Motor neuron (in vitro differentiated cells): ENCODE results near the gene B3GNT2. TPM values are rescaled to one million over a fixed set of nuclear protein-coding genes. Genes with fewer than 3 reads are reported as not detected.

Experiments
- ATAC-seq, 8 experiments: fragments of 200-7000 bp; cut with Tn5 transposase; replicated peaks in 6 of 8; 2 replicates each; pipeline ENCODE4 v1.8.0; 2021; ENCODE audit warnings: mild to moderate bottlenecking in 8 of 8, moderate library complexity in 8 of 8
- H3K27ac ChIP-seq, 2 donors: fragments of 250-450 bp; sonication (Bioruptor Pico); 2 replicates each; pipeline ENCODE4 v1.9.0; 2021; ENCODE audit warnings: antibody characterized with exemption in 2 of 2, mild to moderate bottlenecking in 2 of 2, moderate library complexity in 1 of 2
- H3K4me1 ChIP-seq, 2 donors: fragments of 250-450 bp; sonication (Bioruptor Pico); replicated peaks in 1 of 2; 2 replicates each; pipeline ENCODE4 v1.6.1; 2021; ENCODE audit warnings: antibody characterized with exemption in 2 of 2, mild to moderate bottlenecking in 2 of 2, moderate library complexity in 1 of 2
- H3K4me3 ChIP-seq, 5 donors: fragments of 250-450 bp; sonication (Bioruptor Pico); 2 replicates each; pipeline ENCODE4 v1.9.0; 2021; ENCODE audit warnings: antibody characterized with exemption in 5 of 5, mild to moderate bottlenecking in 5 of 5, moderate library complexity in 4 of 5
- WGBS, 10 experiments: fragments of 450-650 bp; shearing (Covaris generic); methylation state at CpG; one replicate each; pipeline ENCODE4 v1.0.0; 2022; 5-methylcytosine and 5-hydroxymethylcytosine counted together
- in situ Hi-C, 9 experiments: fragments of 400-800 bp; cut with MboI; loops; one replicate each; pipeline ENCODE4 v1.15.0; 2021; ENCODE audit warnings: low sequenced_read_pairs in 9 of 9, low pct_unique_long_range_greater_than_20kb in 2 of 9; ENCODE audit not compliant: unreplicated experiment in 9 of 9
- total RNA-seq, 8 experiments: library from RNA; unstranded; fragments of 300-600 nt; gene quantifications; 2 replicates each; pipeline versions ENCODE4 v1.2.3 to v1.2.4, GENCODE V29; 2022

Gene B3GNT2
- total RNA-seq, 8 experiments from 2014 or later: 3.0 to 16.6 (median 4.9) TPM

GRCh38 chr2:62216616-62217015, 20.7 kb downstream of the B3GNT2 start:
- no peak overlapping the region for H3K27ac ChIP-seq
- ATAC-seq: peak in 1 of 8 experiments; percentile 20
- H3K4me1 ChIP-seq: no peaks in the 10 kb centered on the region
- in situ Hi-C loops: no loop called here
- 28 to 100% (median 87%) methylated on average over 1 to 7 of the region's 8 CpGs; no CpG with 5 or more reads in 4 of the 10 experiments for WGBS, 10 experiments
- H3K4me3 ChIP-seq: no peak overlapping the region

- in situ Hi-C loops: no loop called here
- Histone ChIP-seq H3K4me3 (no peak overlapping the region), H3K4me1 (no peaks in the 10 kb centered on the region), H3K27ac (no peak overlapping the region)
- WGBS, 10 experiments: 60 to 97% (median 75%) methylated on average over 1 to 7 of the region's 10 CpGs; no CpG with 5 or more reads in 6 of the 10 experiments
- ATAC-seq: no peak
Measured at GRCh38 chr2:62217421-62217820, 21.5 kb downstream of the B3GNT2 start.

GRCh38 chr2:62217970-62218369, 22.1 kb downstream of the B3GNT2 start:
- Histone ChIP-seq H3K4me1 (no peaks in the 10 kb centered on the region), H3K4me3 (no peak overlapping the region), H3K27ac (no peak overlapping the region)
- in situ Hi-C loops: no loop called here
- ATAC-seq: no peak
- 83 to 100% (median 96%) methylated on average over 2 to 5 of the region's 5 CpGs; no CpG with 5 or more reads in 1 of the 10 experiments for WGBS, 10 experiments

GRCh38 chr2:62219407-62220159, 23.7 kb downstream of the B3GNT2 start:
- in situ Hi-C loops: no loop called here
- H3K4me3 ChIP-seq: no peak overlapping the region
- no peak overlapping the region for H3K27ac ChIP-seq
- no peaks in the 10 kb centered on the region for H3K4me1 ChIP-seq
- WGBS, 10 experiments: 60 to 100% (median 98%) methylated on average over 1 to 4 of the region's 4 CpGs; no CpG with 5 or more reads in 2 of the 10 experiments
- ATAC-seq: no peak

DNA sequence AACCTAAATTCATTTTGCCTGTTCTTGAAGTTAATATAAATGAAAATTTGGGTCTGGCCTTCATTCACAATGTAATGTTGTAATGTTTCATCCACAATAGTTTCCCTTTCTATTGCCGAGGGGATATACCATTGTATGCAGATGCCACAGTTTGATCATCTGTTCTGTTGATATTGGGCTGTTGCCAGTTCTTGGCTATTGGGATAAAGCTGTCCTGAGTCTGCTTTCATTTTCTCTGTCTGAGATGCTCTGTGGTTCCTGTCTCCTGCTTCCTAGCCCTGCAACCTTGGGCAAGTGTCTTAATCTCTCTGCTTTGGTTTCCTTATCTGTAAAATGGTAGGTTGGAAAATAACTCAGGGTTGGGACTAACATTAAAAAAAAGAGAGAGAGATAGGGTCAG, 25.2 kb downstream of the B3GNT2 start:
- Histone ChIP-seq H3K4me3 (no peak overlapping the region), H3K4me1 (no peaks in the 10 kb centered on the region), H3K27ac (no peak overlapping the region)
- in situ Hi-C loops: no loop called here
- peak in 1 of 8 experiments; percentile 48 for ATAC-seq
- WGBS, 10 experiments: 11 to 100% (median 89%) methylated on average over 1 of the region's 1 CpG; no CpG with 5 or more reads in 2 of the 10 experiments

- WGBS, 10 experiments: 88 to 100% (median 98%) methylated on average over 2 to 9 of the region's 12 CpGs; no CpG with 5 or more reads in 3 of the 10 experiments
- no peak for ATAC-seq
- in situ Hi-C loops: no loop called here
- no peak overlapping the region for H3K4me3 ChIP-seq
- no peak overlapping the region for H3K27ac ChIP-seq
- H3K4me1 ChIP-seq: no peaks in the 10 kb centered on the region
Measured at GRCh38 chr2:62222171-62222570, 26.3 kb downstream of the B3GNT2 start.

DNA sequence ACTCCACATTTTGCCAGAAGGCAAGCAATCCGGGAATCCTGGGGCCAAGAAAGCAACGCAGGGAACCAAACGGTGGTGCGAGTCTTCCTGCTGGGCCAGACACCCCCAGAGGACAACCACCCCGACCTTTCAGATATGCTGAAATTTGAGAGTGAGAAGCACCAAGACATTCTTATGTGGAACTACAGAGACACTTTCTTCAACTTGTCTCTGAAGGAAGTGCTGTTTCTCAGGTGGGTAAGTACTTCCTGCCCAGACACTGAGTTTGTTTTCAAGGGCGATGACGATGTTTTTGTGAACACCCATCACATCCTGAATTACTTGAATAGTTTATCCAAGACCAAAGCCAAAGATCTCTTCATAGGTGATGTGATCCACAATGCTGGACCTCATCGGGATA, 26.8 kb downstream of the B3GNT2 start:
- no peak overlapping the region for H3K4me3 ChIP-seq
- in situ Hi-C loops: no loop called here
- H3K27ac ChIP-seq: no peak overlapping the region
- H3K4me1 ChIP-seq: no peaks in the 10 kb centered on the region
- WGBS, 10 experiments: 80 to 100% (median 99%) methylated on average over 1 to 7 of the region's 8 CpGs
- no peak for ATAC-seq

DNA sequence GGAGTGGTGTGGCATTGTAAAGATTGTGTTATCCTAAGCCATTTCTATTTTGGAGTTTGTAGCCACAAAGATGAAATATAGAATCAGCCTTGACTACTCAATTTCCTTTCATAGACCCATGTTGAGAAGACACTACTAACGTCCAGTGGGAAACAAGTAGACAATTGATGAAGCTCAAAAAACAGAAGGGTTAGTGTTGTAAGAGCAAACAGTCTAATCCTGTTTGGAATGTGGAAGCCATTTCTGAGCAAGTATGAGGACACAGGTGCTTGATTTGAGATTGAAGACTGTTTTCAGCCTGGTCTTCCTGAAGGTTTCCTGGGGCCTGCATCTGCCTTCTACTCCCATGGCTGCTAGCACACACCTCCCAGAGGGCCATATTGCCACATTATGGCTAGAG, 29.1 kb downstream of the B3GNT2 start:
- Histone ChIP-seq H3K4me1 (no peaks in the 10 kb centered on the region), H3K4me3 (no peak overlapping the region), H3K27ac (no peak overlapping the region)
- ATAC-seq: no peak
- WGBS, 10 experiments: 67 to 100% (median 94%) methylated on average over 1 of the region's 1 CpG; no CpG with 5 or more reads in 4 of the 10 experiments
- in situ Hi-C loops: no loop called here

DNA sequence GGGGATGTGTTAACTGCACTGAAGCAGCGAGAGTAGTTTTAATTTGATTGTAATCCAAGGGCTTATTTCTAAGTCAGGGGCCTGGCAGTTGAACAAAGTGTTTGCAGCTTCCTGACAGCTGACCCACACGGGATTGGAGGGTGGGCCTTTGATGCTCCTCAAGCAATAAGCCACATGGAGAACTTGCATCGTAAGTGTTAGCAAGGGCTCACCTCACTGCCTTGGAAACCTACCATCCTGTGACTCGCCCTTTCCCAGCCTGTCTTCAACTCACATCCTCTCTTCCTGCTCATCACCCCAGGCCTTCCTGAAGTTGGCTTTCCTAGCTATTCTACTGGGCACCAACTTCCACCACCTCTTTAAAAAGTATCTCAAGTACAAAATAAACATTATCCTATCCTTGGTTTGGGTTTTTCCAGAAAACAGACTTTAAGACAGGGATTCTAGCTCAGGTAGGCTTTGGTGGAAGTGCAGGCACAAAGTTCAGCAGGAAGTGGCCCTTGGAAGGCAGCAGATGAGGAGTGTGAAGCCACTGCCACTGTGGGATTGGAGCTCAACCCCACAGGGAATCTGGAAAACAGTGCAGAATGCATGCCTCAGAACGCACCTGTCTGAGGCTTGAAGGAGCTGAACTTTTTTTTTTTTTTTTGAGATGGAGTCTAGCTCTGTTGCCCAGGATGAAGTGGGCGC, 31.6 kb downstream of the B3GNT2 start:
- Histone ChIP-seq H3K4me1 (no peaks in the 10 kb centered on the region), H3K27ac (no peak overlapping the region), H3K4me3 (no peak overlapping the region)
- 40 to 100% (median 85%) methylated on average over 1 to 5 of the region's 6 CpGs; no CpG with 5 or more reads in 2 of the 10 experiments for WGBS, 10 experiments
- no peak for ATAC-seq
- in situ Hi-C loops: no loop called here

DNA sequence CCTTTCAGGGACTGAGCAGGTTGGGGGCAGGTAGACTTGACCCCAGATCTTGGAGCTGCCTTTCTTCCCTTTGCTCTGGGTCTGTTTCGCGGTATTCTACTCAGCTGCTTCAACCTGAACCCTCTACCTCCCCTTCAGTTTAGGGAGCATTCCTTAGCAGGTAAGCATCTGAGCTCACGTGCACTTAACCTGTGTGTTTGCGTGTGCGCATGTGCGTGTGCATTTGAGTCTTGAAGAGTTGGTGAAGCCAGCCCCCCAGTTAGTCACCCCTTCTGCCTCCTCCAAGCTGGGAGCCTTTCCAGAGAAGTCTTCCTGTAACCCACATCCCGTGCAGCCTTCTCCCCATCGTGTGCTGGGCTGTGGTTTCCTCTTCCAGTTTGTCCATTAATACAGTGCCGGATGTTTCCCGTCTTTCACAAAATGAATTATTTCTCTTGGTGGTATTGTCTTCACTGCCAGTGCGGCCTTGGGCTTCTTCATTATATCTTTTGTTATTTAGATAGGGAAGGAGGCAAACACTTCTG, 33.2 kb downstream of the B3GNT2 start:
- Histone ChIP-seq H3K27ac (no peak overlapping the region), H3K4me3 (no peak overlapping the region), H3K4me1 (no peaks in the 10 kb centered on the region)
- no peak for ATAC-seq
- WGBS, 10 experiments: 81 to 100% (median 92%) methylated on average over 1 to 7 of the region's 11 CpGs; no CpG with 5 or more reads in 4 of the 10 experiments
- in situ Hi-C loops: no loop called here

DNA sequence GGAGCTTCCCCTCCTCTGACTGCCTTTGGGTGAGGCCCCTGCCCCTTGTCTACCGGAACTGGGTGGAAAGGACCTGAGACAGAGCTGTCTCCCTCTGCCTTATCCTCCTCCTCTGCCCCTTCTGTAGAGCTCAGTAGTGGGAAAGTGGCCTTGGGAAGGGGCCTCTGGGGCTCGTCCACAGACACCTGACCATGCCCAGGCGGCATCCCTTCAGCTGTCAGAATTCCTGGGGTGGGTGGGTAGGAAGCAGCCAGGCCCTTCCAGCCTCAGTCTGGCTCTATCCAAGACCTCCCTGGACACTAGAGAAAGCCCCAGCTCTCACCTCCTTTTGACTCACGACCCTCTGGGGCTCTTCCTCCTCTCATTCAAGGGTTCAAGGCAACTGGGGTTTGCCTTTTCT, 35.6 kb downstream of the B3GNT2 start:
- in situ Hi-C loops: no loop called here
- H3K27ac ChIP-seq: no peak overlapping the region
- 33 to 73% (median 60%) methylated on average over 1 to 3 of the region's 4 CpGs; no CpG with 5 or more reads in 5 of the 10 experiments for WGBS, 10 experiments
- no peak overlapping the region for H3K4me3 ChIP-seq
- no peak for ATAC-seq
- H3K4me1 ChIP-seq: no peaks in the 10 kb centered on the region

- in situ Hi-C loops: no loop called here
- Histone ChIP-seq H3K4me1 (no peaks in the 10 kb centered on the region), H3K27ac (no peak overlapping the region), H3K4me3 (no peak overlapping the region)
- 20 to 95% (median 71%) methylated on average over 1 to 6 of the region's 16 CpGs; no CpG with 5 or more reads in 2 of the 10 experiments for WGBS, 10 experiments
- ATAC-seq: no peak
Measured at GRCh38 chr2:62234755-62235655, 39.1 kb downstream of the B3GNT2 start.
